Activated CD8-positive, alpha-beta memory T cell treated with anti-CD3 and anti-CD28 coated beads, Interleukin-2, amount 50 U/mL, for 1 hour (primary cell): ENCODE measurements around the gene PNPLA6.

Source experiments
- DNase-seq: peaks from one replicate; pipeline ENCODE4 v3.0.0-alpha.2; 2020; ENCODE audit errors: extremely low read depth

PNPLA6 gene

DNA sequence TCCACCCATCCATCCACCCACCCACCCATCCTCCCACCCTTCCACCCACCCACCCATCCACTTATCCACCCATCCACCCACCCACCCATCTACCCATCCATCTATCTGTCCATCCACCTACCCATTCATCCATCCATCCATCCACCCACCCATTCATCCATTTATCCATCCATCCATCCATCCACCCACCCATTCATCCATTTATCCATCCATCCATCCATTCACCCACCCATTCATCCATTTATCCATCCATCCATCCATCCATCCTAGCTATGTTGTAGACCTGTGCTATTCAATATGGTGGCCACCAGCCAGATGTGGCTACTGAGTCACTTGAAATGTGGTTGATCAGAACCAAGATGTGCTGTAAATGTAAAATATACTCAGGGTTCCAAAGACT, 65.2 kb downstream of the PNPLA6 start:
- no peak for DNase-seq

DNA sequence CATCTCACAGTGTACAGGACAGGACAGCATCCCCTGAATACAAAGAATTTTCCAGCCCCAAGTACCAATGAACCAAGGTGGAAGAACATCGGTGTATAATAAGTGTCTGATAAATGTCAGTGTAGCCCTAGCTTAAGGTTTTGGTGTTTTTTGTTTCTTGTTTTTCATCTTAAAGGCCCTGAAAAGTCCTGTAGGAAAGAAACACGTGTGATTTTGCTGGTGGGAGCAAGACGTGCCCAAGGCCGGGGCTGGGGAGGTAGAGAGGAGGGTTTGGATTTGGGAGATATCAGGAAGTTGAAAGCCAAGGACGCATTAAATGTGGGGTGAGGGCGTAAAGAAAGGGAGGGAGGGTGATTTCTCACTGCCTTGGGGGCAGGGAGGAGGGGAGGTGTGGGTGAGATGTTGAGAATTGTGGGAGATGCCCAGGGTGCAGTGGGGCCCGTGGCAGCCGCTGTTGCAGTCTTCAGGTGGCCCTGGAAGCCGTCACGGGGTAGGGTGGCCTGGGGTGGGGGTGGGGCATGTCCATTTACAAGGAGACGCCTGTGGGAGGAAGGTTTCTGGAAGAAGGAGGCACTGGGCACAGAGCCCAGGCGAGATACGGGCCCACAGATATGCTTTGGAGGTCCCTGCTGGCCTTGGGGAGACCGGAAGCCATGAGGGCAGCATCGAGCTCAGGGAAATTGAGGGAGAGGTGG, 66.9 kb downstream of the PNPLA6 start:
- DNase-seq = no peak

DNA sequence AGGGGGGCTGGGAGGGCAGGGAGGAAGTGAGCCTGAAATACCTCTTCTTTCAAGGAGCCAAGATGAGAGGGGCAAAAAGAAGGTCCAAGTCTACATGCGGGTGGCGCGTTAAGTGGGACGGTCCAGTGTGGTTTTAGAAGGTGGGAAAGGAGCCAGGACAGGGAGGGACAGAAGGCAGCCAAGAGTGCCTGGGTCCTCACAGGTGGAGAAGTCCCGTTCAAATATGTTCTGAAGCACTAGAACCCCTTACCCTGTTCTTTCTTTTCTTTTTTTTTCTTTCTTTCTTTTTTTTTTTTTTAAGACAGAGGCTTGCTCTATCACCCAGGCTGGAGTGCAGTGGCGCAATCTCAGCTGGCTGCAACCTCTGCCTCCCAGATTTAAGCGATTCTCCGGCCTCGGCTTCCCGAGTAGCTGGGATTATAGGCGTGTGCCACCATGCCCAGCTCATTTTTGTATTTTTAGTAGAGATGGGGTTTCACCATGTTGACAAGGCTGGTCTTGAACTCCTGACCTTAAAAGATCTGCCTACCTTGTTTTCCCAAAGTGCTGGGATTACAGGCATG, 67.5 kb downstream of the PNPLA6 start:
- no peak for DNase-seq

- DNase-seq = no peak
Measured at GRCh38 chr19:7603919-7604318, 68.4 kb downstream of the PNPLA6 start.

DNA sequence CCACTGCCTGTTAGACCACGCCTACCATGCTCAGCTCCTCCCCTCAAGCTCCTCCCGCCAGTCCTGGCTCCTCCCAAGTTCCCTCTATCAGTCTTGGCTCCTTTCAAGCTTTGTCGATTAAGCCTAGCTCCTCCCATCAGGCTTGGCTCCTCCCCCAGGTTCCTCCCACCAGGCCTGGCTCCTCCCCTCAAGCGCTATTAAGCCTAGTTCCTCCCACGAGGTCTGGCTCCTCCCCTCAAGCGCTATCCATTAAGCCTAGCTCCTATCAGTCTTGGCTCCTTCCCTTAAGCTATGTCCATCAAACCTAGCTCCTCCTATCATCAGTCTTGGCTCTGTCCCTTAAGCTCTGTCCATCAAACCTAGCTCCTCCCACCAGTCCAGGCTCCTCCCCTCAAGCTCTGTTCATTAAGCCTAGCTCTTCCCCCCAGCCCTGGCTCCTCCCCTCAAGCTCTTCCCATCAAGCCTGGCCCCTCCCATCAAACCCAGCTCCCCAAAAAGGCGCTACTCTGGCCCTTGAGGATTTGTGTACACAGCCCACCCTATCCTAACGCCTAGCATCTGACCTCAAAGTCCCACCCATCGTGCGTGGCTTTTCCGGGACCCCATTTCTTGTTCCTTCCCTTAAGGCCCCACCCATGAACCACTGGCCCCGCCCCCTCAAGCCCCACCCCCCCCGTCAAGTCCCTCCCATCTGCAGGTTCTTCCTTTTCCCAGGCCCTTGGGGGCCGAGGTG, 70.1 kb downstream of the PNPLA6 start:
- no peak for DNase-seq

DNA sequence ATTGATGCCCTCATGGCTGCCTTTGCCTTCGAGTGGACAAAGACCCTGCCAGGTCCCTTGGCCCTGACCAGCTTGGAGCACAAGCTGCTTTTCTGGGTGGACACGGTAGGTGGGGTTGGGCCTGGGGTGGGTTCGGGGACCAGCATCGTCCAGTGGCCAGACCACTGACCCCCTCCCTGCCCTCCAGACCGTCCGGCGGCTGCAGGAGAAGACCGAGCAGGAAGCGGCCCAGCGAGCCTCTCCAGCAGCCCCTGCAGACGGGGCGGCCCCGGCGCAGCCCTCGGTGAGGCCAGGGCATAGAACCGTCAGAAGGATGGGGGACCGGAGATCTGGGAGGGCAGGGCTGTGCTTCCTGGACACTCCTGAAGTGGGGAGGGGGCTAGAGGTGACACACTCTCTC, 70.8 kb downstream of the PNPLA6 start:
- no peak for DNase-seq

- no peak for DNase-seq
Measured at GRCh38 chr19:7607212-7607873, 71.8 kb downstream of the PNPLA6 start.

DNA sequence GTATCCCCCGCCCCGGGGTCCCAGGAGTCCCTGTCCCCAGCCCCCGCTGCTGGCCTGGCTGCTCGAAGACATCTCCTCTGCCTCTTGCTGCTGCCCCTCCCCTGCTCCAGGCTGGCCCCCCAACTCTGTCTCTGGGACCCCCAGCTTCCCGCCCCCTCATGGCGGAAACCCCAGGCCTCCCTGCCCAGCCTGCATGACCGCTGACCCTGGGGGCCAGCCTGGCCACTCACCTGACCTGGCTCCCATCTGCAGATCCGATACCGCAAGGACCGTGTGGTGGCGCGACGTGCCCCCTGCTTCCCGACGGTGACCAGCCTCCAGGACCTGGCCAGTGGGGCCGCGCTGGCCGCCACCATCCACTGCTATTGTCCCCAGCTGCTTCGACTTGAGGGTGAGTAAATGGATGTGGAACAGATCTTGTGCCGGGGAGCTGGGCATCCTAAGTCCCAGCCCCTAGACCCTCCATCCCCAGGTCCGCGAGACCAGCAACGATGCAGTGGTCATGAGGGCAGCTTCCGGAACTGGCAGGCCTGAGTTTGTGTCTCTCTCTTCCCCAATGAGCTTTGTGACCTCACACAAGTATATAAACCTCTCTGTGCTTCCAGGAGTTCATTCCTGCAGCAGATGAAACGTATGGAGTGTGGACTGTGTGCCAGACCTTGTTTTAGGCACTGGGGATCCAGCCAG, 72.5 kb downstream of the PNPLA6 start:
- no peak for DNase-seq

DNA sequence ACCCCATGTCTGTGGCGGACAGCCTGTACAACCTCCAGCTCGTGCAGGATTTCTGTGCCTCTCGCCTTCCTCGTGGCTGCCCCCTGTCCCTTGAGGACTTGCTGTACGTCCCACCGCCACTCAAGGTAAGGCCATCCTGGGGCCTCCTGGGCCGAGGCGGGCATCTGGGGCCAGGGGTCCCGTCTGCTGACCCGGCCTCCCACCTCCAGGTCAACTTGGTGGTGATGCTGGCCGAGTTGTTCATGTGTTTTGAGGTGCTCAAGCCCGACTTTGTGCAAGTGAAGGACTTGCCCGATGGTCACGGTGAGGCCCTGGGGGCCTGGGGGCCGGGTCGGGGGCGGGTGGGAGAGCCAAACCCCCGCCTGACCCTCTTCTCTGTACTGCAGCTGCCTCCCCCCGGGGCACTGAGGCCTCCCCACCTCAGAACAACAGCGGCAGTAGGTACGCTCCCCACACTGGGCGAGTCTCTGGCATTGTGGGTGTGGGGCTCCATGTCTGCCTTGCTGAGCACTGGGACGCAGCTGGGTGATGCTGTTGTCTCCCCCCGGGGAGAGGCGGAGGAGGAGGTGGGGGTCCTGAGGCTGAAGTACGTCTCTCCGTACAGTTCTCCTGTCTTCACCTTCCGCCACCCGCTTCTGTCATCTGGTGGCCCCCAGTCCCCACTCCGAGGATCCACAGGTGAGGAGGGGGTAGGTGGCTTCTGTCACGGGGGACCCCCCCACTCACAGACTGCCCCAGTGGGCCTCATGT, 75.1 kb downstream of the PNPLA6 start:
- DNase-seq = no peak
